ENCODE measurements around the gene SLC41A1. TPM values are rescaled to one million over a fixed set of nuclear protein-coding genes. Genes with fewer than 3 reads are reported as not detected.
A peak's percentile ranks its signal among the peaks of the same experiment; 100 is the strongest.

The SLC41A1 gene
- total RNA-seq, 2 donors from 2014 or later: 26.7 to 64.1 TPM

- ATAC-seq (ENCODE audit: insufficient number of reproducible peaks, low FRiP score, low read depth) (no peak), DNase-seq (ENCODE audit: low spot score) (no peak)
- Histone ChIP-seq H3K9me3 (no peaks in the 10 kb centered on the region), H3K27me3 (replicated peaks; ENCODE audit: insufficient read depth) (no peaks in the 10 kb centered on the region), H3K4me3 (peak overlapping the region; percentile 85), H3K27ac (peak overlapping the region; percentile 80 to 86), H3K4me1 (ENCODE audit: control insufficient read depth in 1 of 2, low read depth in 2 of 2) (peaks cover 14 to 21% of the 10 kb centered on the region in 2 donors), H3K36me3 (peaks cover 3% of the 10 kb centered on the region)
- TF ChIP-seq, protein P1, sequence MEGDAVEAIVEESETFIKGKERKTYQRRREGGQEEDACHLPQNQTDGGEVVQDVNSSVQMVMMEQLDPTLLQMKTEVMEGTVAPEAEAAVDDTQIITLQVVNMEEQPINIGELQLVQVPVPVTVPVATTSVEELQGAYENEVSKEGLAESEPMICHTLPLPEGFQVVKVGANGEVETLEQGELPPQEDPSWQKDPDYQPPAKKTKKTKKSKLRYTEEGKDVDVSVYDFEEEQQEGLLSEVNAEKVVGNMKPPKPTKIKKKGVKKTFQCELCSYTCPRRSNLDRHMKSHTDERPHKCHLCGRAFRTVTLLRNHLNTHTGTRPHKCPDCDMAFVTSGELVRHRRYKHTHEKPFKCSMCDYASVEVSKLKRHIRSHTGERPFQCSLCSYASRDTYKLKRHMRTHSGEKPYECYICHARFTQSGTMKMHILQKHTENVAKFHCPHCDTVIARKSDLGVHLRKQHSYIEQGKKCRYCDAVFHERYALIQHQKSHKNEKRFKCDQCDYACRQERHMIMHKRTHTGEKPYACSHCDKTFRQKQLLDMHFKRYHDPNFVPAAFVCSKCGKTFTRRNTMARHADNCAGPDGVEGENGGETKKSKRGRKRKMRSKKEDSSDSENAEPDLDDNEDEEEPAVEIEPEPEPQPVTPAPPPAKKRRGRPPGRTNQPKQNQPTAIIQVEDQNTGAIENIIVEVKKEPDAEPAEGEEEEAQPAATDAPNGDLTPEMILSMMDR (IDR thresholded peaks at IDR 0.05): no peak
These were observed 38.6 kb downstream of the SLC41A1 start for GRCh38 chr1:205774198-205775014.

DNA sequence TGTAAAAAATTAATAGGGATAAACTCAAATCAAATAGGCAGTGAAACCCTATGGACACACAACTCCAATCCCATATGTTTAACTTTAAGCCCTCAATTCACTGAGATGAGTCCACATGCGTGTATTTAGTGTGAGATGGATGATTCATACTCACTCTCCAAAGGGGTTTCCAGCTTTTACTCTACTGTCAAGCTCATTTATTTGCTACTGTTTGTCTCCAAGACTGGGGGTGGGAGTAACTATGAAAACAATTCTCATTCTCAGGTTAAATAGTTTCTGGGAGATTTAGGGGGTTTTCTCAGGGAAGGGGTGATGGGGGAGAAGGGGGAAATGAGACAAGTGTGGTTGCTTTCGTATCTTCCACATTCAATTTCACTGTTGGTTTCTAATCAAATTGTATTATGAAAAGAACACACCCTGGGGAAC is 40.4 kb downstream of the SLC41A1 start:
- Histone ChIP-seq H3K4me3 (no peak overlapping the region), H3K4me1 (ENCODE audit: control insufficient read depth in 1 of 2, low read depth in 2 of 2) (peaks cover 14 to 23% of the 10 kb centered on the region in 2 donors)
- ATAC-seq (ENCODE audit: insufficient number of reproducible peaks, low FRiP score, low read depth): no peak

GRCh38 chr1:205770618-205771017 is 42.4 kb downstream of the SLC41A1 start:
- H3K36me3 ChIP-seq: peaks cover 3% of the 10 kb centered on the region
- no peaks in the 10 kb centered on the region for H3K27me3 ChIP-seq (replicated peaks; ENCODE audit: insufficient read depth)
- TF ChIP-seq, protein P1 (IDR thresholded peaks at IDR 0.05): no peak
- ATAC-seq (ENCODE audit: insufficient number of reproducible peaks, low FRiP score, low read depth) (no peak), DNase-seq (ENCODE audit: low spot score) (no peak)
- no peak overlapping the region for H3K4me3 ChIP-seq
- peaks cover 8 to 15% of the 10 kb centered on the region in 2 donors for H3K4me1 ChIP-seq (ENCODE audit: control insufficient read depth in 1 of 2, low read depth in 2 of 2)
- H3K9me3 ChIP-seq: no peaks in the 10 kb centered on the region
- H3K27ac ChIP-seq: no peak overlapping the region

More for the DNA sequence above, 40.4 kb downstream of the SLC41A1 start:
- H3K27me3 ChIP-seq (replicated peaks; ENCODE audit: insufficient read depth): no peaks in the 10 kb centered on the region
- TF ChIP-seq, protein P1 (IDR thresholded peaks at IDR 0.05): no peak
- DNase-seq (ENCODE audit: low spot score): no peak
- H3K27ac ChIP-seq: no peak overlapping the region
- H3K36me3 ChIP-seq: peaks cover 3% of the 10 kb centered on the region
- H3K9me3 ChIP-seq: no peaks in the 10 kb centered on the region

GRCh38 chr1:205769641-205770365 is 43.2 kb downstream of the SLC41A1 start:
- TF ChIP-seq, protein P1 (IDR thresholded peaks at IDR 0.05): no peak
- DNase-seq (ENCODE audit: low spot score): no peak
- Histone ChIP-seq H3K36me3 (peaks cover 3% of the 10 kb centered on the region), H3K4me3 (no peak overlapping the region), H3K9me3 (no peaks in the 10 kb centered on the region), H3K4me1 (ENCODE audit: control insufficient read depth in 1 of 2, low read depth in 2 of 2) (peaks cover 8 to 15% of the 10 kb centered on the region in 2 donors), H3K27ac (no peak overlapping the region), H3K27me3 (replicated peaks; ENCODE audit: insufficient read depth) (no peaks in the 10 kb centered on the region)
- no peak for ATAC-seq (ENCODE audit: insufficient number of reproducible peaks, low FRiP score, low read depth)

DNA sequence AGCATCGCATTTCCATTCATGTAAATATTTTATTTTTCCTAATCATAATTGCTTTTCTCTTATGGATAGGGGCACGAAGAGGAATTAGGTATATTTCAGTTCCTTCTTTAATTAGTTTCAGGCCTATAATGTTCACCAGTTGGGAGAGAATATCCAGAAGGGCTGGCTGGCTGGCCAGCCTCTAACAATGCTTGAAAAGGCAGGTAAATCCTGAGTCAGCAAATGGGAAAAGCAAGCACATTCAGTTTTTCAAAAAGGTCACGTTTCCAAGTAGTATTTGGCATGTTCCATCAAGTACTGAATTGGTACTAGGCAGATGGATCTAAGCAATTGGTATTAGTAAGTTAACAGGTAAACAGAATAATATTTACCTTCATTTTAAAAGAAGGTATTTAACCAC is 45.8 kb downstream of the SLC41A1 start:
- Histone ChIP-seq H3K27ac (no peak overlapping the region), H3K9me3 (no peaks in the 10 kb centered on the region), H3K4me3 (no peak overlapping the region), H3K36me3 (peaks cover 3% of the 10 kb centered on the region), H3K4me1 (ENCODE audit: control insufficient read depth in 1 of 2, low read depth in 2 of 2) (peaks cover 0 to 4% of the 10 kb centered on the region in 2 donors), H3K27me3 (replicated peaks; ENCODE audit: insufficient read depth) (no peaks in the 10 kb centered on the region)
- TF ChIP-seq, protein P1 (IDR thresholded peaks at IDR 0.05): no peak
- no peak for DNase-seq (ENCODE audit: low spot score)
- ATAC-seq (ENCODE audit: insufficient number of reproducible peaks, low FRiP score, low read depth): no peak
